ENCODE results near the gene RASL10B.

DNA sequence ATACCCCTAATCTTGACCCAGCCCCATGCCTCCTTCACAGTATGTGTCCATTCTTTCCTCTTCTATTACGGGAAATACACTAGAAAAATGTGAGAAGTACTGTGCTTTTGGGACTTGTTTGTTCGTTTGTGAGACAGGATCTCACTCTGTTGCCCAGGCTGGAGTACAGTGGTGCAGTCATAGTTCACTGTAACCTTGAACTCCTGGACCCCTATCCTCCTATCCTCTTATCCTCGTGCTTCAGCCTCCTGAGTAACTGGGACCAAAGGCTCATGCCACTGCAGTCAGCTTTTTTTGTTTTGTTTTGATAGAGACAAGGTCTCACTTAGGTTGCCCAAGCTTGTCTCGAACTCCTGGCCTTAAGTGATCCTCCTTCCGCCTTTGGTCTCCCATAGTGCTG, 29.9 kb upstream of the RASL10B start:
- TF ChIP-seq, protein P1, sequence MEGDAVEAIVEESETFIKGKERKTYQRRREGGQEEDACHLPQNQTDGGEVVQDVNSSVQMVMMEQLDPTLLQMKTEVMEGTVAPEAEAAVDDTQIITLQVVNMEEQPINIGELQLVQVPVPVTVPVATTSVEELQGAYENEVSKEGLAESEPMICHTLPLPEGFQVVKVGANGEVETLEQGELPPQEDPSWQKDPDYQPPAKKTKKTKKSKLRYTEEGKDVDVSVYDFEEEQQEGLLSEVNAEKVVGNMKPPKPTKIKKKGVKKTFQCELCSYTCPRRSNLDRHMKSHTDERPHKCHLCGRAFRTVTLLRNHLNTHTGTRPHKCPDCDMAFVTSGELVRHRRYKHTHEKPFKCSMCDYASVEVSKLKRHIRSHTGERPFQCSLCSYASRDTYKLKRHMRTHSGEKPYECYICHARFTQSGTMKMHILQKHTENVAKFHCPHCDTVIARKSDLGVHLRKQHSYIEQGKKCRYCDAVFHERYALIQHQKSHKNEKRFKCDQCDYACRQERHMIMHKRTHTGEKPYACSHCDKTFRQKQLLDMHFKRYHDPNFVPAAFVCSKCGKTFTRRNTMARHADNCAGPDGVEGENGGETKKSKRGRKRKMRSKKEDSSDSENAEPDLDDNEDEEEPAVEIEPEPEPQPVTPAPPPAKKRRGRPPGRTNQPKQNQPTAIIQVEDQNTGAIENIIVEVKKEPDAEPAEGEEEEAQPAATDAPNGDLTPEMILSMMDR (conservative IDR thresholded peaks at IDR 0.05; ENCODE audit: low read length): no peak
- no peak for TF ChIP-seq EZH2phosphoT487 (IDR thresholded peaks at IDR 0.05; ENCODE audit: borderline replicate concordance, low read depth, low read length)

All from OCI-LY7 (cell line).